GM23338 (cell line): ENCODE data around the gene OR4D5.

Source experiments
- CREB1 ChIP-seq: fragments of 250-450 bp; sonication (Bioruptor Pico); IDR thresholded peaks from 2 replicates; pipeline ENCODE4 v1.5.0; 2020; ENCODE audit warnings: low read depth, mild to moderate bottlenecking, moderate library complexity
- EZH2 ChIP-seq: fragments of 200-600 bp; sonication (generic); IDR thresholded peaks from one replicate; pipeline ENCODE4 v1.8.0; 2017; ENCODE audit warnings: antibody characterized with exemption, mild to moderate bottlenecking, low read depth; ENCODE audit not compliant: unreplicated experiment
- EZH2phosphoT487 ChIP-seq: fragments of 200-600 bp; sonication (generic); IDR thresholded peaks from one replicate; pipeline ENCODE4 v1.8.1; 2018; ENCODE audit warnings: antibody characterized with exemption; ENCODE audit not compliant: unreplicated experiment
- NANOG ChIP-seq: IDR thresholded peaks from 2 replicates; pipeline ENCODE4 v1.6.1; 2016; ENCODE audit warnings: antibody characterized with exemption, borderline replicate concordance
- POLR2AphosphoS5 ChIP-seq: IDR thresholded peaks from 2 replicates; pipeline ENCODE4 v1.6.1; 2016; ENCODE audit warnings: antibody characterized with exemption, low read depth
- ZNF331 ChIP-seq: fragments of 250-450 bp; sonication (Bioruptor Pico); IDR thresholded peaks from 2 replicates; pipeline ENCODE4 v1.5.0; 2020; ENCODE audit warnings: low read depth, mild to moderate bottlenecking, moderate library complexity
- TF ChIP-seq, protein P1 (sequence below), 2 experiments: fragments of 200-600 bp in 1 of 2; sonication (generic) in 1 of 2; conservative IDR thresholded peaks; 2 replicates each; pipeline versions ENCODE4 v1.5.1 to v1.6.1; 2016 to 2017; ENCODE audit warnings: antibody characterized with exemption in 2 of 2, low read depth in 2 of 2, mild to moderate bottlenecking in 2 of 2, moderate library complexity in 1 of 2
- TF ChIP-seq, protein P2 (sequence below): IDR thresholded peaks from one replicate; pipeline ENCODE4 v1.6.1; 2018; ENCODE audit warnings: antibody characterized with exemption; ENCODE audit not compliant: unreplicated experiment
- TF ChIP-seq, protein P3 (sequence below): IDR thresholded peaks from 2 replicates; pipeline ENCODE4 v1.6.1; 2016; ENCODE audit warnings: antibody characterized with exemption

DNA sequence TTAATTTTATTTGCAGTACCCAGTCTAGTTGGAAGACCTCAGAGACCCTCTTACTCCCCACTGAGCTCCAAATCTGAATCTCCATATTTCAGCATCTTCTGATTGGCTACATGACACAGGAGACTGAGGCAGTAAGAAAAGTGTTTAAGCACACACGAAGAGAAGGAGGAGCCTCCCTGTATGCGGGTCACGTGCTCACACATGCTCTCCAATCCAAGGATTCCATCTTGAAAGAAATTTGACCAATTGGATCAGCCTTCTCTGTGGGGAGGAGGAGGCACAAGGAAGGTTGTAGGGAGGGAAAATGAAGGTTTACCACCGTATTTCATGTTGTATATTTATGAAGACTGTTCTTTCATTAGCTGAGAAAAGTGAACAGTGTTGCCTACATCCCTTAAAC, 3.0 kb downstream of the OR4D5 start:
- TF ChIP-seq EZH2, result no peak
- TF ChIP-seq, protein P1, sequence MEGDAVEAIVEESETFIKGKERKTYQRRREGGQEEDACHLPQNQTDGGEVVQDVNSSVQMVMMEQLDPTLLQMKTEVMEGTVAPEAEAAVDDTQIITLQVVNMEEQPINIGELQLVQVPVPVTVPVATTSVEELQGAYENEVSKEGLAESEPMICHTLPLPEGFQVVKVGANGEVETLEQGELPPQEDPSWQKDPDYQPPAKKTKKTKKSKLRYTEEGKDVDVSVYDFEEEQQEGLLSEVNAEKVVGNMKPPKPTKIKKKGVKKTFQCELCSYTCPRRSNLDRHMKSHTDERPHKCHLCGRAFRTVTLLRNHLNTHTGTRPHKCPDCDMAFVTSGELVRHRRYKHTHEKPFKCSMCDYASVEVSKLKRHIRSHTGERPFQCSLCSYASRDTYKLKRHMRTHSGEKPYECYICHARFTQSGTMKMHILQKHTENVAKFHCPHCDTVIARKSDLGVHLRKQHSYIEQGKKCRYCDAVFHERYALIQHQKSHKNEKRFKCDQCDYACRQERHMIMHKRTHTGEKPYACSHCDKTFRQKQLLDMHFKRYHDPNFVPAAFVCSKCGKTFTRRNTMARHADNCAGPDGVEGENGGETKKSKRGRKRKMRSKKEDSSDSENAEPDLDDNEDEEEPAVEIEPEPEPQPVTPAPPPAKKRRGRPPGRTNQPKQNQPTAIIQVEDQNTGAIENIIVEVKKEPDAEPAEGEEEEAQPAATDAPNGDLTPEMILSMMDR (conservative IDR thresholded peaks at IDR 0.05; ENCODE audit: low read depth in 2 of 2), result no peak
- no peak for TF ChIP-seq EZH2phosphoT487
- no peak for TF ChIP-seq POLR2AphosphoS5
- TF ChIP-seq ZNF331 (CRISPR knock-in tag), result no peak
- TF ChIP-seq, protein P2, sequence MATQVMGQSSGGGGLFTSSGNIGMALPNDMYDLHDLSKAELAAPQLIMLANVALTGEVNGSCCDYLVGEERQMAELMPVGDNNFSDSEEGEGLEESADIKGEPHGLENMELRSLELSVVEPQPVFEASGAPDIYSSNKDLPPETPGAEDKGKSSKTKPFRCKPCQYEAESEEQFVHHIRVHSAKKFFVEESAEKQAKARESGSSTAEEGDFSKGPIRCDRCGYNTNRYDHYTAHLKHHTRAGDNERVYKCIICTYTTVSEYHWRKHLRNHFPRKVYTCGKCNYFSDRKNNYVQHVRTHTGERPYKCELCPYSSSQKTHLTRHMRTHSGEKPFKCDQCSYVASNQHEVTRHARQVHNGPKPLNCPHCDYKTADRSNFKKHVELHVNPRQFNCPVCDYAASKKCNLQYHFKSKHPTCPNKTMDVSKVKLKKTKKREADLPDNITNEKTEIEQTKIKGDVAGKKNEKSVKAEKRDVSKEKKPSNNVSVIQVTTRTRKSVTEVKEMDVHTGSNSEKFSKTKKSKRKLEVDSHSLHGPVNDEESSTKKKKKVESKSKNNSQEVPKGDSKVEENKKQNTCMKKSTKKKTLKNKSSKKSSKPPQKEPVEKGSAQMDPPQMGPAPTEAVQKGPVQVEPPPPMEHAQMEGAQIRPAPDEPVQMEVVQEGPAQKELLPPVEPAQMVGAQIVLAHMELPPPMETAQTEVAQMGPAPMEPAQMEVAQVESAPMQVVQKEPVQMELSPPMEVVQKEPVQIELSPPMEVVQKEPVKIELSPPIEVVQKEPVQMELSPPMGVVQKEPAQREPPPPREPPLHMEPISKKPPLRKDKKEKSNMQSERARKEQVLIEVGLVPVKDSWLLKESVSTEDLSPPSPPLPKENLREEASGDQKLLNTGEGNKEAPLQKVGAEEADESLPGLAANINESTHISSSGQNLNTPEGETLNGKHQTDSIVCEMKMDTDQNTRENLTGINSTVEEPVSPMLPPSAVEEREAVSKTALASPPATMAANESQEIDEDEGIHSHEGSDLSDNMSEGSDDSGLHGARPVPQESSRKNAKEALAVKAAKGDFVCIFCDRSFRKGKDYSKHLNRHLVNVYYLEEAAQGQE, result no peak
- no peak for TF ChIP-seq CREB1 (CRISPR knock-in tag)
- TF ChIP-seq, protein P3, sequence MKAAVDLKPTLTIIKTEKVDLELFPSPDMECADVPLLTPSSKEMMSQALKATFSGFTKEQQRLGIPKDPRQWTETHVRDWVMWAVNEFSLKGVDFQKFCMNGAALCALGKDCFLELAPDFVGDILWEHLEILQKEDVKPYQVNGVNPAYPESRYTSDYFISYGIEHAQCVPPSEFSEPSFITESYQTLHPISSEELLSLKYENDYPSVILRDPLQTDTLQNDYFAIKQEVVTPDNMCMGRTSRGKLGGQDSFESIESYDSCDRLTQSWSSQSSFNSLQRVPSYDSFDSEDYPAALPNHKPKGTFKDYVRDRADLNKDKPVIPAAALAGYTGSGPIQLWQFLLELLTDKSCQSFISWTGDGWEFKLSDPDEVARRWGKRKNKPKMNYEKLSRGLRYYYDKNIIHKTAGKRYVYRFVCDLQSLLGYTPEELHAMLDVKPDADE, result no peak
- no peak for TF ChIP-seq NANOG
